PC-3 (cell line): ENCODE results near the gene GRB10.

Experiments used
- EZH2phosphoT487 ChIP-seq: fragments of 300-600 bp; sonication (generic); IDR thresholded peaks from 2 replicates; pipeline ENCODE4 v1.6.1; 2018; ENCODE audit warnings: mild to moderate bottlenecking, antibody characterized with exemption, low read length, borderline replicate concordance
- TF ChIP-seq, protein P1 (sequence below): fragments of 300-600 bp; sonication (generic); conservative IDR thresholded peaks from 2 replicates; pipeline ENCODE4 v1.5.1; 2017; ENCODE audit warnings: antibody characterized with exemption, low read depth, mild to moderate bottlenecking, low read length

GRCh38 chr7:50620433-50620832 is 162.3 kb downstream of the GRB10 start:
- TF ChIP-seq, protein P1, sequence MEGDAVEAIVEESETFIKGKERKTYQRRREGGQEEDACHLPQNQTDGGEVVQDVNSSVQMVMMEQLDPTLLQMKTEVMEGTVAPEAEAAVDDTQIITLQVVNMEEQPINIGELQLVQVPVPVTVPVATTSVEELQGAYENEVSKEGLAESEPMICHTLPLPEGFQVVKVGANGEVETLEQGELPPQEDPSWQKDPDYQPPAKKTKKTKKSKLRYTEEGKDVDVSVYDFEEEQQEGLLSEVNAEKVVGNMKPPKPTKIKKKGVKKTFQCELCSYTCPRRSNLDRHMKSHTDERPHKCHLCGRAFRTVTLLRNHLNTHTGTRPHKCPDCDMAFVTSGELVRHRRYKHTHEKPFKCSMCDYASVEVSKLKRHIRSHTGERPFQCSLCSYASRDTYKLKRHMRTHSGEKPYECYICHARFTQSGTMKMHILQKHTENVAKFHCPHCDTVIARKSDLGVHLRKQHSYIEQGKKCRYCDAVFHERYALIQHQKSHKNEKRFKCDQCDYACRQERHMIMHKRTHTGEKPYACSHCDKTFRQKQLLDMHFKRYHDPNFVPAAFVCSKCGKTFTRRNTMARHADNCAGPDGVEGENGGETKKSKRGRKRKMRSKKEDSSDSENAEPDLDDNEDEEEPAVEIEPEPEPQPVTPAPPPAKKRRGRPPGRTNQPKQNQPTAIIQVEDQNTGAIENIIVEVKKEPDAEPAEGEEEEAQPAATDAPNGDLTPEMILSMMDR: no peak
- no peak for TF ChIP-seq EZH2phosphoT487
